ENCODE results near the gene CCNF. TPM values are rescaled to one million over a fixed set of nuclear protein-coding genes. Genes with fewer than 3 reads are reported as not detected.

The CCNF gene
- total RNA-seq, 1 experiment from 2014 or later, result 11.9 TPM

DNA sequence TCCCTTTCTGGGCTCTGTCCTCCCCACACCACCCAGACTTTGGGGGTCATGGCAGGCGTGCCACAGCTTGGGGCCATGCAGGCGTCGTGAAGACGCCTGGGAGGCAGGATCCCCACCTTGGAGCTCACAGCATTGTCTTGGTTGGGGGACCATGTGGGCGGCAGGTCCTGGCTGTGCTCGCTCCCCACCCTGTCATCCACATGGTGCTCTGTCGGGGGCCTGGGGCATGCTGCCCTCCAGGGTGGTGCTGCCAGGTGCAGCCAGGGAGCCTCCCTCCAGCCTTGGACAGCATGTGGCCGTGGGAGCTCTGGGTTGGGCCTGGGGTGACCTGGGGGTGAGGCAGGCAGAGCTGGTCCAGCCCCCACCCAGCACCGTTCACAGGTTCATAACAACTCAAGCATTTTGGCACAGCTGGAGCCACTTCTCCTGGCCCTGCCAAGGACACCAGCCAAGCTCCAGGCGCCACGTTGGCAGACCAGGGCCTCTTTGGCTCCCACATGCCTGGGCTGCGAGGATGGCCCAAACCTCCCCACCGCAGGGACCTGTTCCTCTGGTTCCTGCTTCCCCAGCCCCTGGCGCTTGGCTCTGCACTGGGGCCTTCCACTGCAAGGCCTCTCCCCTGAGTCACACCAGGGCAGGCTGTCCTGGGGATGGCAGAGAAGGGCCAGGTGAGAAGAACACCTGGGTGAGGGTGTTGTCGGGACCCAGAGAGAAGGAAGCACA, 69.4 kb downstream of the CCNF start:
- DNase-seq (ENCODE audit: unreplicated experiment), result no peak
- CTCF ChIA-PET, result interaction anchor here (0.6 to 1.8 kb wide), 2 partner anchors 69 to 75 kb away, joined by 3 to 4 read pairs; no protein-coding TSS in a partner anchor
- no TSS peak for BruUV-seq (replicated peaks)
- no peak overlapping the region for H3K27ac Mint-ChIP-seq (ENCODE audit: low read depth, unreplicated experiment)
- H3K4me3 Mint-ChIP-seq (ENCODE audit: unreplicated experiment), result no peak overlapping the region
- no peaks in the 10 kb centered on the region for H3K27me3 Mint-ChIP-seq (ENCODE audit: insufficient read depth, unreplicated experiment)
- TF ChIP-seq, protein P1, sequence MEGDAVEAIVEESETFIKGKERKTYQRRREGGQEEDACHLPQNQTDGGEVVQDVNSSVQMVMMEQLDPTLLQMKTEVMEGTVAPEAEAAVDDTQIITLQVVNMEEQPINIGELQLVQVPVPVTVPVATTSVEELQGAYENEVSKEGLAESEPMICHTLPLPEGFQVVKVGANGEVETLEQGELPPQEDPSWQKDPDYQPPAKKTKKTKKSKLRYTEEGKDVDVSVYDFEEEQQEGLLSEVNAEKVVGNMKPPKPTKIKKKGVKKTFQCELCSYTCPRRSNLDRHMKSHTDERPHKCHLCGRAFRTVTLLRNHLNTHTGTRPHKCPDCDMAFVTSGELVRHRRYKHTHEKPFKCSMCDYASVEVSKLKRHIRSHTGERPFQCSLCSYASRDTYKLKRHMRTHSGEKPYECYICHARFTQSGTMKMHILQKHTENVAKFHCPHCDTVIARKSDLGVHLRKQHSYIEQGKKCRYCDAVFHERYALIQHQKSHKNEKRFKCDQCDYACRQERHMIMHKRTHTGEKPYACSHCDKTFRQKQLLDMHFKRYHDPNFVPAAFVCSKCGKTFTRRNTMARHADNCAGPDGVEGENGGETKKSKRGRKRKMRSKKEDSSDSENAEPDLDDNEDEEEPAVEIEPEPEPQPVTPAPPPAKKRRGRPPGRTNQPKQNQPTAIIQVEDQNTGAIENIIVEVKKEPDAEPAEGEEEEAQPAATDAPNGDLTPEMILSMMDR (IDR thresholded peaks at IDR 0.05; ENCODE audit: unreplicated experiment), result no peak
- H3K4me1 Mint-ChIP-seq (ENCODE audit: insufficient read depth, unreplicated experiment), result peaks cover 5% of the 10 kb centered on the region
- intact Hi-C loops (cut with micrococcal nuclease), result no loop called here
- H3K9me3 Mint-ChIP-seq (ENCODE audit: unreplicated experiment), result no peaks in the 10 kb centered on the region
- H3K36me3 Mint-ChIP-seq (ENCODE audit: insufficient read depth, unreplicated experiment), result peaks cover 13% of the 10 kb centered on the region
- POLR2A ChIA-PET, result no interaction called here

DNA sequence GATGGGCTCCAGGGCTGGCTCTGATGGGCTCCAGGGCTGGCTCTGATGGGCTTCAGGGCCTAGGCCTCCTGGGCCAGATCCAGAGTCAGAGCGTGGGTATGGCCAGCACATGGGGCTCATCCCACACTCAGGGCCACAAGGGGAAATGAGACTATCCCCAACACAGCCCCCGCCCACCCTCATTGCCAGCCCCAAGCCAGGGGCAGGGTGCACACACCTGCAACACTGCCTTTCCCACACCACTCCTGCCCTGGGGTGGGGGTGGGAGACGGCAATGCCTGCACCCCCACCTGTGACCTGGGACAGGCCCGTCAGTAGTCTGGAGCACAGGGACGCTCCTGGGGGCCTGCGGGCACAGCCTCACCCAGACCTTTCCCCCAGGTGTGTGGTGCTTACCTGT, 70.2 kb downstream of the CCNF start:
- H3K36me3 Mint-ChIP-seq (ENCODE audit: insufficient read depth, unreplicated experiment), result peaks cover 13% of the 10 kb centered on the region
- H3K27ac Mint-ChIP-seq (ENCODE audit: low read depth, unreplicated experiment), result no peak overlapping the region
- H3K4me1 Mint-ChIP-seq (ENCODE audit: insufficient read depth, unreplicated experiment), result peaks cover 5% of the 10 kb centered on the region
- intact Hi-C loops (cut with micrococcal nuclease), result no loop called here
- DNase-seq (ENCODE audit: unreplicated experiment), result no peak
- H3K27me3 Mint-ChIP-seq (ENCODE audit: insufficient read depth, unreplicated experiment), result no peaks in the 10 kb centered on the region
- no peaks in the 10 kb centered on the region for H3K9me3 Mint-ChIP-seq (ENCODE audit: unreplicated experiment)
- no peak overlapping the region for H3K4me3 Mint-ChIP-seq (ENCODE audit: unreplicated experiment)
- POLR2A ChIA-PET, result interaction anchor here (0.9 kb wide), 1 partner anchor 10 kb away, joined by 3 read pairs; no protein-coding TSS in a partner anchor
- CTCF ChIA-PET, result interaction anchor here (0.7 to 2.5 kb wide), 3 partner anchors 18 to 230 kb away, joined by 3 to 11 read pairs (median 4); no protein-coding TSS in a partner anchor
- BruUV-seq (replicated peaks), result no TSS peak
- TF ChIP-seq, protein P1 (IDR thresholded peaks at IDR 0.05; ENCODE audit: unreplicated experiment), result no peak

DNA sequence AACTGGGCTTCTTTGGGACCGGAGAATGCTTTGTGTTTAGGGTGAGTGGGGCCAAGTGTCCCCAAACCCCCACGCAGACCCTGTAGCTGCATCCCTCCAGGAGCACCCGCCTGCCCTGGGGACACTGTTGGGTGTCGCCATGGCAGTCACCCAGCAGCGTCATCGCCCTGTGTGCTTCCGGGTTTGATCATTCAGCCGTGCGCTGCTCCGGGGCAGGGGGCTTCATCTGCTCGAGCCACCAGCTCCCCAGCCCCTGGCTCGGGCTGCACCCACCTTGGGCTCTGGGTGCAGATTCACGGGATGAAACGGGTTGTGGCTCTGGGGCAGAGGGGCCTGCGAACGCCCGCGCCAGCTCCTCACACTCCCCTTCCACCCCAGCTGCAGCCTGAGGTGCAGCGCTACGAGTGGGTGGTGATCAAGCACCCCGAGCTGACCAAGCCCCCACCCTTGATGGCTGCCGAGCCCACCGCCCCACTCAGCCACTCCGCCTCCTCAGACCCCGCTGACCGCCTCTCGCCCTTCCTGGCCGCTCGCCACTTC, 70.7 kb downstream of the CCNF start:
- no TSS peak for BruUV-seq (replicated peaks)
- TF ChIP-seq, protein P1 (IDR thresholded peaks at IDR 0.05; ENCODE audit: unreplicated experiment), result no peak
- no peak for DNase-seq (ENCODE audit: unreplicated experiment)
- Mint-ChIP-seq H3K9me3 (ENCODE audit: unreplicated experiment) (no peaks in the 10 kb centered on the region), H3K4me1 (ENCODE audit: insufficient read depth, unreplicated experiment) (peaks cover 5% of the 10 kb centered on the region), H3K27me3 (ENCODE audit: insufficient read depth, unreplicated experiment) (no peaks in the 10 kb centered on the region), H3K36me3 (ENCODE audit: insufficient read depth, unreplicated experiment) (peaks cover 13% of the 10 kb centered on the region), H3K4me3 (ENCODE audit: unreplicated experiment) (no peak overlapping the region), H3K27ac (ENCODE audit: low read depth, unreplicated experiment) (no peak overlapping the region)
- intact Hi-C loops (cut with micrococcal nuclease), result loop anchor here (2.0 kb wide), 1 partner anchor 305 kb away; no protein-coding TSS in a partner anchor
- ChIA-PET CTCF (interaction anchor here (0.6 to 2.5 kb wide), 6 partner anchors 10 to 231 kb away, joined by 3 to 11 read pairs (median 4); no protein-coding TSS in a partner anchor), POLR2A (interaction anchor here (0.9 to 1.6 kb wide), 2 partner anchors 11 to 233 kb away, joined by 3 to 5 read pairs; no protein-coding TSS in a partner anchor)

DNA sequence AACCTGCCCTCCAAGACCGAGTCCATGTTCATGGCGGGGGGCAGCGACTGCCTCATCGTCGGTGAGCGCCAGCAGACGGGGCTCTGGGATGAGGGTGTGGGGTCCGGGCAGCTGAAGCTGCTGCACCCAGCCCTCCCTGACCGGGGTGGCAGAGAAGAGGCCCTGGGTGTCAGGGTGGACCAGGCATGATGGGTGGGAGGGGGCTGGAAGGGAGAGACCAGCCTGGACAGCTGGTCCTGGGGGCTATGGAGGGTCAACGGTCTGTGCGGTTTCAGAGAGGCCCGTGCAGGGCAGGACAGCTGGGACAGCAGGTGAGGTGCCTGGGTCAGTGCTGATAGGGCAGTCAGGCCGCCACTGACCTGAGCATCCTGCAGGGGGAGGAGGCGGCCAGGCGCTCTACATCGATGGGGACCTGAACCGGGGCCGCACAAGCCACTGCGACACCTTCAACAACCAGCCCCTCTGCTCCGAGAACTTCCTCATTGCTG, 71.2 kb downstream of the CCNF start:
- Mint-ChIP-seq H3K4me3 (ENCODE audit: unreplicated experiment) (no peak overlapping the region), H3K9me3 (ENCODE audit: unreplicated experiment) (no peaks in the 10 kb centered on the region), H3K4me1 (ENCODE audit: insufficient read depth, unreplicated experiment) (peaks cover 5% of the 10 kb centered on the region), H3K36me3 (ENCODE audit: insufficient read depth, unreplicated experiment) (peaks cover 13% of the 10 kb centered on the region), H3K27ac (ENCODE audit: low read depth, unreplicated experiment) (no peak overlapping the region), H3K27me3 (ENCODE audit: insufficient read depth, unreplicated experiment) (no peaks in the 10 kb centered on the region)
- DNase-seq (ENCODE audit: unreplicated experiment), result no peak
- TF ChIP-seq, protein P1 (IDR thresholded peaks at IDR 0.05; ENCODE audit: unreplicated experiment), result no peak
- CTCF ChIA-PET, result interaction anchor here (0.6 to 2.8 kb wide), 8 partner anchors 11 to 303 kb away, joined by 3 to 15 read pairs (median 4); partner anchors contain the start of gene CCNF
- POLR2A ChIA-PET, result interaction anchor here (0.9 to 1.6 kb wide), 5 partner anchors 11 to 249 kb away, joined by 3 to 11 read pairs (median 4); partner anchors contain the start of genes CCNF and ECI1
- intact Hi-C loops (cut with micrococcal nuclease), result loop anchor here (2.0 kb wide), 1 partner anchor 306 kb away; no protein-coding TSS in a partner anchor
- BruUV-seq (replicated peaks), result no TSS peak
